WTC11 (cell line): Measurements from ENCODE around the gene STIP1.

Source experiments
- FOXJ3 ChIP-seq: sonication (generic); formaldehyde crosslinking; IDR thresholded peaks from 2 replicates; pipeline ENCODE4 v1.9.0; 2021; ENCODE audit warnings: missing genetic modification reagents, mild to moderate bottlenecking, borderline replicate concordance
- FOXP1 ChIP-seq: sonication (generic); formaldehyde crosslinking; IDR thresholded peaks from 2 replicates; pipeline ENCODE4 v1.8.0; 2022; ENCODE audit warnings: missing genetic modification reagents, mild to moderate bottlenecking, moderate library complexity, borderline replicate concordance
- NR2C2 ChIP-seq: sonication (generic); formaldehyde crosslinking; IDR thresholded peaks from 2 replicates; pipeline ENCODE4 v1.8.0; 2022; ENCODE audit warnings: mild to moderate bottlenecking, missing genetic modification reagents
- TCF7 ChIP-seq: sonication (generic); formaldehyde crosslinking; IDR thresholded peaks from 2 replicates; pipeline ENCODE4 v1.8.0; 2022; ENCODE audit warnings: mild to moderate bottlenecking, low read depth, missing genetic modification reagents, moderate library complexity
- ZBTB21 ChIP-seq: sonication (generic); formaldehyde crosslinking; IDR thresholded peaks from 2 replicates; pipeline ENCODE4 v1.8.1; 2023; ENCODE audit warnings: mild to moderate bottlenecking, missing genetic modification reagents, borderline replicate concordance
- ZNF232 ChIP-seq: sonication (generic); formaldehyde crosslinking; IDR thresholded peaks from 2 replicates; pipeline ENCODE4 v1.8.0; 2022; ENCODE audit warnings: mild to moderate bottlenecking, missing genetic modification reagents
- TF ChIP-seq, protein P1 (sequence below): sonication (generic); formaldehyde crosslinking; IDR thresholded peaks from 2 replicates; pipeline ENCODE4 v1.8.0; 2022; ENCODE audit warnings: mild to moderate bottlenecking, missing genetic modification reagents
- TF ChIP-seq, protein P2 (sequence below): fragments of 200-600 bp; IDR thresholded peaks from 2 replicates; pipeline ENCODE4 v1.8.0; 2022; ENCODE audit warnings: antibody characterized with exemption
- TF ChIP-seq, protein P3 (sequence below): sonication (generic); formaldehyde crosslinking; IDR thresholded peaks from 2 replicates; pipeline ENCODE4 v1.8.0; 2023; ENCODE audit warnings: mild to moderate bottlenecking, missing genetic modification reagents

DNA sequence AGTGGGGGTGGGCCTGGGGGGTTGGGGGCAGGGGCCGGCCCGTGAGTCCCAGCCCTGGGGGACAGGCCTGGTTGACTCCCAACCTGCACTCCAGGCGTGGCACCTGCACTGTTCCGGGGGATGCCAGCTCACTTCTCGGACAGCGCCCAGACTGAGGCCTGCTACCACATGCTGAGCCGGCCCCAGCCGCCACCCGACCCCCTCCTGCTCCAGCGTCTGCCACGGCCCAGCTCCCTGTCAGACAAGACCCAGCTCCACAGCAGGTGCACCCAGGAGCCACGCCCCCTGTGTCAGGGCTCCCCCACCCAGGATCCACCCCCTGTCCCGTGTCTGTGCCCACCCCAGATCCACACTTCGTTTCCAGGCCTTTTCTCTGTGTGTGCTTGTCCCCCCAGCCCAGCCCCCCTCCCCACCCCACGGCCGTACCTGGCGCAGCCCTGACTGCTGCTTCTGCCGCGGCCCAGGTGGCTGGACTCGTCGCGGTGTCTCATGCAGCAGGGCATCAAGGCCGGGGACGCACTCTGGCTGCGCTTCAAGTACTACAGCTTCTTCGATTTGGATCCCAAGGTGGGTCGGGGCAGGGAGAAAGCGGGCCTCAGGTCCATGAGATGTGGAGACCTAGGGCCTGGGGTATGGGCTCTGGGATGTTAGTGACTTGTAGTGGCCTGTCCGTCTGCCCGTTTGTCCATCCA lies 25.4 kb downstream of the STIP1 start:
- TF ChIP-seq, protein P1, sequence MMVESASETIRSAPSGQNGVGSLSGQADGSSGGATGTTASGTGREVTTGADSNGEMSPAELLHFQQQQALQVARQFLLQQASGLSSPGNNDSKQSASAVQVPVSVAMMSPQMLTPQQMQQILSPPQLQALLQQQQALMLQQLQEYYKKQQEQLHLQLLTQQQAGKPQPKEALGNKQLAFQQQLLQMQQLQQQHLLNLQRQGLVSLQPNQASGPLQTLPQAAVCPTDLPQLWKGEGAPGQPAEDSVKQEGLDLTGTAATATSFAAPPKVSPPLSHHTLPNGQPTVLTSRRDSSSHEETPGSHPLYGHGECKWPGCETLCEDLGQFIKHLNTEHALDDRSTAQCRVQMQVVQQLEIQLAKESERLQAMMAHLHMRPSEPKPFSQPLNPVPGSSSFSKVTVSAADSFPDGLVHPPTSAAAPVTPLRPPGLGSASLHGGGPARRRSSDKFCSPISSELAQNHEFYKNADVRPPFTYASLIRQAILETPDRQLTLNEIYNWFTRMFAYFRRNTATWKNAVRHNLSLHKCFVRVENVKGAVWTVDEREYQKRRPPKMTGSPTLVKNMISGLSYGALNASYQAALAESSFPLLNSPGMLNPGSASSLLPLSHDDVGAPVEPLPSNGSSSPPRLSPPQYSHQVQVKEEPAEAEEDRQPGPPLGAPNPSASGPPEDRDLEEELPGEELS (CRISPR knock-in tag), result no peak
- TF ChIP-seq, protein P2, sequence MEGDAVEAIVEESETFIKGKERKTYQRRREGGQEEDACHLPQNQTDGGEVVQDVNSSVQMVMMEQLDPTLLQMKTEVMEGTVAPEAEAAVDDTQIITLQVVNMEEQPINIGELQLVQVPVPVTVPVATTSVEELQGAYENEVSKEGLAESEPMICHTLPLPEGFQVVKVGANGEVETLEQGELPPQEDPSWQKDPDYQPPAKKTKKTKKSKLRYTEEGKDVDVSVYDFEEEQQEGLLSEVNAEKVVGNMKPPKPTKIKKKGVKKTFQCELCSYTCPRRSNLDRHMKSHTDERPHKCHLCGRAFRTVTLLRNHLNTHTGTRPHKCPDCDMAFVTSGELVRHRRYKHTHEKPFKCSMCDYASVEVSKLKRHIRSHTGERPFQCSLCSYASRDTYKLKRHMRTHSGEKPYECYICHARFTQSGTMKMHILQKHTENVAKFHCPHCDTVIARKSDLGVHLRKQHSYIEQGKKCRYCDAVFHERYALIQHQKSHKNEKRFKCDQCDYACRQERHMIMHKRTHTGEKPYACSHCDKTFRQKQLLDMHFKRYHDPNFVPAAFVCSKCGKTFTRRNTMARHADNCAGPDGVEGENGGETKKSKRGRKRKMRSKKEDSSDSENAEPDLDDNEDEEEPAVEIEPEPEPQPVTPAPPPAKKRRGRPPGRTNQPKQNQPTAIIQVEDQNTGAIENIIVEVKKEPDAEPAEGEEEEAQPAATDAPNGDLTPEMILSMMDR, result no peak
- TF ChIP-seq ZBTB21 (CRISPR knock-in tag), result no peak
- no peak for TF ChIP-seq TCF7 (CRISPR knock-in tag)
- no peak for TF ChIP-seq FOXJ3 (CRISPR knock-in tag)
- TF ChIP-seq, protein P3, sequence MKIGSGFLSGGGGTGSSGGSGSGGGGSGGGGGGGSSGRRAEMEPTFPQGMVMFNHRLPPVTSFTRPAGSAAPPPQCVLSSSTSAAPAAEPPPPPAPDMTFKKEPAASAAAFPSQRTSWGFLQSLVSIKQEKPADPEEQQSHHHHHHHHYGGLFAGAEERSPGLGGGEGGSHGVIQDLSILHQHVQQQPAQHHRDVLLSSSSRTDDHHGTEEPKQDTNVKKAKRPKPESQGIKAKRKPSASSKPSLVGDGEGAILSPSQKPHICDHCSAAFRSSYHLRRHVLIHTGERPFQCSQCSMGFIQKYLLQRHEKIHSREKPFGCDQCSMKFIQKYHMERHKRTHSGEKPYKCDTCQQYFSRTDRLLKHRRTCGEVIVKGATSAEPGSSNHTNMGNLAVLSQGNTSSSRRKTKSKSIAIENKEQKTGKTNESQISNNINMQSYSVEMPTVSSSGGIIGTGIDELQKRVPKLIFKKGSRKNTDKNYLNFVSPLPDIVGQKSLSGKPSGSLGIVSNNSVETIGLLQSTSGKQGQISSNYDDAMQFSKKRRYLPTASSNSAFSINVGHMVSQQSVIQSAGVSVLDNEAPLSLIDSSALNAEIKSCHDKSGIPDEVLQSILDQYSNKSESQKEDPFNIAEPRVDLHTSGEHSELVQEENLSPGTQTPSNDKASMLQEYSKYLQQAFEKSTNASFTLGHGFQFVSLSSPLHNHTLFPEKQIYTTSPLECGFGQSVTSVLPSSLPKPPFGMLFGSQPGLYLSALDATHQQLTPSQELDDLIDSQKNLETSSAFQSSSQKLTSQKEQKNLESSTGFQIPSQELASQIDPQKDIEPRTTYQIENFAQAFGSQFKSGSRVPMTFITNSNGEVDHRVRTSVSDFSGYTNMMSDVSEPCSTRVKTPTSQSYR, result no peak
- TF ChIP-seq ZNF232 (CRISPR knock-in tag), result no peak
- no peak for TF ChIP-seq FOXP1 (CRISPR knock-in tag)
- TF ChIP-seq NR2C2 (CRISPR knock-in tag), result no peak
